Tibial artery (tissue), 4 donors: ENCODE results near the gene SMPD3.

Source experiments
- DNase-seq, 2 donors: peaks; one replicate each; pipeline ENCODE4 v3.0.0-alpha.2; 2019
- H3K27ac ChIP-seq, 2 donors: fragments of 200-600 bp; sonication (generic) in 1 of 2; 1 replicate in 1 of 2; 2 replicates in 1 of 2; pipeline ENCODE4 v1.5.1; 2018 to 2019; ENCODE audit warnings: mild to moderate bottlenecking in 1 of 2
- H3K27me3 ChIP-seq, 2 donors: fragments of 200-600 bp; sonication (generic) in 1 of 2; one replicate each; pipeline versions ENCODE4 v1.5.1 to v1.6.0; 2016 to 2019
- H3K36me3 ChIP-seq, 3 donors: fragments of 200-600 bp; sonication (generic) in 2 of 3; one replicate each; pipeline ENCODE4 v1.5.1; 2016 to 2019; ENCODE audit warnings: mild to moderate bottlenecking in 2 of 3
- H3K4me1 ChIP-seq, 4 donors: fragments of 200-600 bp; sonication (generic) in 2 of 4; 1 replicate in 3 of 4; 2 replicates in 1 of 4; pipeline ENCODE4 v1.5.1; 2016 to 2019
- H3K4me3 ChIP-seq, 2 donors: fragments of 200-600 bp; sonication (generic) in 1 of 2; 1 replicate in 1 of 2; 2 replicates in 1 of 2; pipeline ENCODE4 v1.5.1; 2018 to 2019; ENCODE audit warnings: mild to moderate bottlenecking in 2 of 2
- H3K9me3 ChIP-seq, 3 donors: fragments of 200-600 bp; sonication (generic) in 1 of 3; one replicate each; pipeline ENCODE4 v1.5.1; 2016 to 2019
- intact Hi-C: fragments of 100-400 bp; cut with DNase I; formaldehyde crosslinking; loops from one replicate; pipeline ENCODE4 v1.15.0; 2023; ENCODE audit warnings: low total_unique reads
- TF ChIP-seq, protein P1 (sequence below), 2 experiments: fragments of 200-600 bp in 1 of 2; fragments of 450-650 bp in 1 of 2; IDR thresholded peaks; one replicate each; pipeline ENCODE4 v1.5.1; 2017 to 2019; ENCODE audit warnings: antibody characterized with exemption in 2 of 2, mild to moderate bottlenecking in 1 of 2, moderate library complexity in 1 of 2

SMPD3 gene

DNA sequence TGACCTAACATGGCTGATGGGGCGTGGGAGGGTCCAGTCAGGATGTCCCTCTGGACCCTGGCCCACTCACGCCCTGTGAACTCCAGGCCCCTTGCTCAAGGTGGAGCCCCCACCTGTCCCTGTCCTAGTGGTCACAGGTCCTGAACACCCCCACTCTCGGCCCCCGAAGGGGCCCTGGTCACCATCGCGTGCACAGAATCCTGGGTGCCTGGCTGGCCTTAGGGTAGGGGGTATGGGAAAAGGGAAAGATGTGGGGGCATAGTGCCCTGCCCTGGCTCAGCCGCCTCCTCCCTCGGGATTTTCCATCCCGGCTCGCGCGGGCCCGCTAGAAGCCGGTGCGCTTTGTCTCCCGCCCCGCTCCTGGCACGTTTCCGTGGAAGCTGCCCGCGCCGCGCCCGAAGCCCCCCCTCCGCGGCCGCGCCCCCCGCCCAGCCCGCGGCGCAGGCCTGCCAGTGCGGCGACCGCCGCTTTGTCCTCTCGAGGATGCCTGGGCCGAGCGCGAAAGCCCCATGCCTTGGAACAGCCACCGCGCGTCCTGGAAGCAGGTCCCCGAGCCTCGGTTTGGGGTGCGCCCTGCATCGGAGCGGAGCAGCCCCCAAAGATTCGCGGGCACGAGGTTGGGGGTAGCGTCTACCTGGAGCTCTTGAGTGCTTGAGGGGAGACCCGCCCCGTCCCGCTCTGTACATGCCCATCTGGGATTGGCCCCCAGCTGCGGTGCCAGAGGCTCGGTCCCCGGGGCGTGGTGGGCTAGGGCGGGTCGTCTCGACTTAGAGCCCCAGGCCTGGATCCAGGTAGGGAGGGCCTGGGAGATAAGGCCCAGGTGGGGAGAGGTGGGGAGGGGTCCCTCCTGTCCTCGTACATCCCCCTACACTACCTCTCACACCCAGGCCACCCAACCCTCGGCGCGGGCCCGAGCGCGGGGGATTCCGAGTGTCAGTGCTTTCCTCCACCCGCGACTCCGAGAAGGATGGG, 1.3 kb downstream of the SMPD3 start:
- H3K4me3 ChIP-seq: no peak overlapping the region
- peaks cover 4 to 64% of the 10 kb centered on the region in 2 donors for H3K27me3 ChIP-seq
- no peak for DNase-seq
- no peak overlapping the region for H3K27ac ChIP-seq
- H3K4me1 ChIP-seq: peaks cover 0 to 26% (median 18%) of the 10 kb centered on the region in 4 donors
- no peaks in the 10 kb centered on the region for H3K9me3 ChIP-seq
- TF ChIP-seq, protein P1, sequence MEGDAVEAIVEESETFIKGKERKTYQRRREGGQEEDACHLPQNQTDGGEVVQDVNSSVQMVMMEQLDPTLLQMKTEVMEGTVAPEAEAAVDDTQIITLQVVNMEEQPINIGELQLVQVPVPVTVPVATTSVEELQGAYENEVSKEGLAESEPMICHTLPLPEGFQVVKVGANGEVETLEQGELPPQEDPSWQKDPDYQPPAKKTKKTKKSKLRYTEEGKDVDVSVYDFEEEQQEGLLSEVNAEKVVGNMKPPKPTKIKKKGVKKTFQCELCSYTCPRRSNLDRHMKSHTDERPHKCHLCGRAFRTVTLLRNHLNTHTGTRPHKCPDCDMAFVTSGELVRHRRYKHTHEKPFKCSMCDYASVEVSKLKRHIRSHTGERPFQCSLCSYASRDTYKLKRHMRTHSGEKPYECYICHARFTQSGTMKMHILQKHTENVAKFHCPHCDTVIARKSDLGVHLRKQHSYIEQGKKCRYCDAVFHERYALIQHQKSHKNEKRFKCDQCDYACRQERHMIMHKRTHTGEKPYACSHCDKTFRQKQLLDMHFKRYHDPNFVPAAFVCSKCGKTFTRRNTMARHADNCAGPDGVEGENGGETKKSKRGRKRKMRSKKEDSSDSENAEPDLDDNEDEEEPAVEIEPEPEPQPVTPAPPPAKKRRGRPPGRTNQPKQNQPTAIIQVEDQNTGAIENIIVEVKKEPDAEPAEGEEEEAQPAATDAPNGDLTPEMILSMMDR (IDR thresholded peaks at IDR 0.05): no peak
- H3K36me3 ChIP-seq: no peaks in the 10 kb centered on the region
- intact Hi-C loops: no loop called here

DNA sequence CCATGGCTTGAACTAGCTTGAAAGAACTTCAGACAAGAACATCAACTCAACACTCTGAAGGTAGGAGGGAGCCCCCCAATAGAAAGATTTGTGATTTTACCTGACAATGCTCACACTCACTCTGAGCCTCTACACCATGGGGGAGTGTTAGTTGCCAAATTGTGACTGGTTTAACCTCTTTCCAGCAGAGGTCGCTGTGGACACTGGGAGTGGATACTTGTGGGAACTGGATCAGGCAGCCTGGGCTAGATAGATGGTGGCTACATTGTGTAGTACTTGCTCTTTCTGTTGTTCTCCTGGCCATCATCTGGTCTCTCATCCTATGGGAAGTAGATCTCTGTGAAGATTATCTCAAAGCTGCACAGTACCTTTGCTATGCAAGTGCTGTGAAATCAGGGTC, 2.9 kb downstream of the SMPD3 start:
- intact Hi-C loops: no loop called here
- Histone ChIP-seq H3K4me3 (no peak overlapping the region), H3K27me3 (peaks cover 4 to 69% of the 10 kb centered on the region in 2 donors), H3K36me3 (no peaks in the 10 kb centered on the region), H3K9me3 (no peaks in the 10 kb centered on the region), H3K4me1 (peaks cover 0 to 26% (median 18%) of the 10 kb centered on the region in 4 donors), H3K27ac (no peak overlapping the region)
- TF ChIP-seq, protein P1 (IDR thresholded peaks at IDR 0.05): peak in 1 of 2 experiments; percentile 6
- no peak for DNase-seq

DNA sequence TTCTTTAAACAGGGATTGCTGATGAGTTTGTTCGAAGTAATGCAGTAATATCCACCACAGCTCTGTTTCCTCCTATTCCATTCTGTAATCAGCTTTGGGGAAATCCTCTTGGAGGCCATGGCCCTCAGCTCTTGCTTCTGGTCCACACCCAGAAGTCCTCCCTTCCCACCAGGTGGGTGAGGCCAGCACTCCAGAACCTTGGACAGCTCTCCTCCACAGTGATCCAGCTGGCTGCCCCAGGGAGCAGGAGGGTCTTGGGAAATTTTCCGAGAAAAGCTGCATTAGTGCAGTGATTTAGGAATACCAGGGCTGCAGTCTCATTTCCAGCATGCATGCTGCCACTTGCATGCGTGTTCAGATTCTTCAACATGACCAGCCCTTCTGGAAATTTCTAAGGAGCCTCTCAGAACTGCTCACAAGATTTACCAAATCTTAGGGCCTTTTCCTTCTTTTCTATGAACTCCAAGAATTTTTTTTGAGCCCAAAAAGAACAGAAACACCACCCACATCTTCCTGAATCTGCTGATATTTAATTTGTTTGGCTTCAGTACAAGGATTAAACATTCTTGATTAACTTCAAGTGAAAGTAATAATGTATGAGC, 4.2 kb downstream of the SMPD3 start:
- Histone ChIP-seq H3K27ac (no peak overlapping the region), H3K4me1 (peaks cover 0 to 26% (median 18%) of the 10 kb centered on the region in 4 donors), H3K9me3 (no peaks in the 10 kb centered on the region), H3K4me3 (no peak overlapping the region), H3K36me3 (no peaks in the 10 kb centered on the region), H3K27me3 (peaks cover 4 to 70% of the 10 kb centered on the region in 2 donors)
- TF ChIP-seq, protein P1 (IDR thresholded peaks at IDR 0.05): no peak
- intact Hi-C loops: no loop called here
- no peak for DNase-seq

DNA sequence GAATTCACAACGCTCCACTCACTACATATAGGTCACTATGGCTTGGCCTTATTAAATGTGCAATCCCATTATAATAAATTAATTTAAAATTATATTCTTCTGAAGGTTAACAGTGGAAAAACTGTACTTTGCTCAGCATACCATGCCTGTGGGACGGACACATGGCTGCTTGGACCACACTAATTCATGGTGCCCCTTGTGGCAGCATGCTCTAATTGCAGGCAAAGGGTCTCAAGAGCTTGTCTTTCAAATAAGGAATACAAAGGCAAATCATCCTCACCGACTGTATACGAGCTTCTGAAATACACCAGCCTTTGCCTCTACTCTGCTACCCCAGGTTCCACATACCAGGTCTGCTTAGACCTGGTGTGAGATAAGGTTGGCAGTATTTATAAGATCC, 11.7 kb downstream of the SMPD3 start:
- intact Hi-C loops: no loop called here
- DNase-seq: no peak

DNA sequence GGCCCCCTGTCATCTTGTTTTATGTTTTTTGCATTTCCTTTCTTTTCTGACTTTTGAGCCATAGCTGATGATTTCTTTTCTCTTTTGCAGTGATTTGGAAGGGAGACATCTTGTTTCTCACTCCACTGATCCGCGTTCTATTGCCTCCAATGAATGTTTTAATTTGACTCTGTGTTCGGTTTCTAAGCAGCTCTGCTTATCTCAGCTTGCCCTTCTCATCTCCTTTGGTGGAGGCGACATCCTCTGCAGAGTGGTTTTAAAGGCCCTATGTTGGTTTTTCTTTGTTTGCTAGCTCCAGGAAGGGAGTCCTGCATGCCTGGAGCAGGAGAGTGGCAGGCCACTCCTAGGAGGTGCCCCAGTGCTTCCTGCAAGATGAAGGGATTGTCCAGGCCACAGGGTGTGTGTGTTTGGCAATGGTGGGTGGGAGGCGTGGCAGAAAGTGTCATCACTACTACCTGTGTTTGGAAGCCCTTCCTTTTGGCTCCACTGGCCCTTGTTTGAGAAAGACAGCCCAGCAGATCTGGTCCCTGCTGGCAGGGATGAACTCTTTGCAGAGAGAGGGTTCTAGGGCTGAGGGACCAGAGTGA, 13.6 kb downstream of the SMPD3 start:
- H3K9me3 ChIP-seq: no peaks in the 10 kb centered on the region
- DNase-seq: no peak
- no peaks in the 10 kb centered on the region for H3K4me1 ChIP-seq
- H3K36me3 ChIP-seq: no peaks in the 10 kb centered on the region
- H3K27ac ChIP-seq: no peak overlapping the region
- intact Hi-C loops: no loop called here
- no peak overlapping the region for H3K4me3 ChIP-seq
- TF ChIP-seq, protein P1 (IDR thresholded peaks at IDR 0.05): no peak
- H3K27me3 ChIP-seq: peaks cover 0 to 12% of the 10 kb centered on the region in 2 donors

More for the DNA sequence above, 11.7 kb downstream of the SMPD3 start:
- Histone ChIP-seq H3K27me3 (peaks cover 0 to 12% of the 10 kb centered on the region in 2 donors), H3K27ac (no peak overlapping the region), H3K9me3 (no peaks in the 10 kb centered on the region), H3K4me1 (no peaks in the 10 kb centered on the region), H3K4me3 (no peak overlapping the region), H3K36me3 (no peaks in the 10 kb centered on the region)
- TF ChIP-seq, protein P1 (IDR thresholded peaks at IDR 0.05): no peak
